Astrocyte of the cerebellum (primary cell): ENCODE results near the gene TRAF2.

Experiments used
- DNase-seq: peaks from one replicate; pipeline ENCODE4 v3.0.0-alpha.2; 2011; ENCODE audit warnings: low read depth
- H3K4me3 ChIP-seq: 2 replicates; pipeline ENCODE4 v1.5.1; 2011; ENCODE audit warnings: mild to moderate bottlenecking, low read depth, low read length, moderate library complexity
- CTCF ChIP-seq: IDR thresholded peaks from 2 replicates; pipeline ENCODE4 v1.5.1; 2012; ENCODE audit warnings: low read length, low read depth, moderate library complexity, mild to moderate bottlenecking; ENCODE audit errors: missing control alignments
- in situ Hi-C: cut with HindIII; loops from 2 replicates; pipeline ENCODE4 v1.10.0; 2017; ENCODE audit warnings: low sequenced_read_pairs

Gene TRAF2

GRCh38 chr9:136901516-136902258, 15.4 kb downstream of the TRAF2 start:
- in situ Hi-C loops = no loop called here
- no peak for TF ChIP-seq CTCF
- no peak overlapping the region for H3K4me3 ChIP-seq
- DNase-seq = no peak

- no peak for TF ChIP-seq CTCF
- no peak overlapping the region for H3K4me3 ChIP-seq
- DNase-seq = no peak
- in situ Hi-C loops = no loop called here
These were observed 16.0 kb downstream of the TRAF2 start for GRCh38 chr9:136902259-136902821.

- in situ Hi-C loops = no loop called here
- H3K4me3 ChIP-seq = no peak overlapping the region
- no peak for TF ChIP-seq CTCF
- DNase-seq = no peak
These were observed 16.8 kb downstream of the TRAF2 start for GRCh38 chr9:136903041-136903554.

GRCh38 chr9:136906266-136906665, 19.9 kb downstream of the TRAF2 start:
- in situ Hi-C loops = no loop called here
- no peak for DNase-seq
- H3K4me3 ChIP-seq = no peak overlapping the region
- no peak for TF ChIP-seq CTCF

DNA sequence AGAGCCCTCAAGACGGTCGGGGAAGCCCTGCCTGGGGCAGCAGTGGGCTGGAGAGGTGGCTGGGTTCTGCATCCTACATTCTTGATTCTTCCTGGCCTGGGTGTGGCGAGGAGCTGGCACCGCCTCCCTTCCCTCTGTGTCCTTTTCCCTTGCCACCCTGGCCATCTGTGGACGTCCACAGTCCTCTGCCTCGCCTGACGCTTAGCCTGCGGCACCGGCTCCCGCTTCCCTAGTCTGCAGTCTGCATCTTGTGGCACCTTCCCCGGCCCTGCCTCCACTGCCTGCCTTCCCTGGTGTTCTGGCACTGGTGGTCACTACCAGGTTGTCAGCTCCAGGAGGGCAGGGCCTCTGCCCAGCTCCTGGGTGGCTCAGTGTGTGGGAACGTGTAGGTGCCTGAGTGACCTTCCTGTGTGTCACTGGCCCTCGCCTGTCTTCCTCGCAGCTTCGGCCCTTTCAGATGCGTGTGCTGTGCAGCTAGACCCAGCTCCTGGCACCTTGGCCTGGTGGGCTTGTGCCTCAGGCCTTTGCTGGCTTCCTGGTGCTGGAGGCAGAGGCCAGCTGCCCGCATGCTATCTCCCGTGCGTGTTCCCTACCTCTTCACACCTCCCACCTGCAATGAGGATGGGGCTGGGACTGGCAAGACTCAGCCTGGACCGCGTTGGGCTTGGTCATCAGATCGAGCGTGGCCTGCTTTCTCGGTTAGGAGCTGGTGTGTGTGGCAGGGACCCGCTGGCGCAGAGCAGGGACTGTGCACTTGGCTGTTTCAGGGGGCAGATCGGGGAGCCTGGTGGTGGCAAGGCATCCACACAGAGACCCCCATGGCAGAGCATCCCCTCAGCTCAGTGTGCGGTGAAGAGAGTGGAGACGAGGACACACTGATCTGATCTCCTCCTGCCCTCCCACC, 20.9 kb downstream of the TRAF2 start:
- H3K4me3 ChIP-seq = no peak overlapping the region
- DNase-seq = no peak
- no peak for TF ChIP-seq CTCF
- in situ Hi-C loops = no loop called here

- in situ Hi-C loops = no loop called here
- no peak for DNase-seq
- no peak for TF ChIP-seq CTCF
- no peak overlapping the region for H3K4me3 ChIP-seq
These were observed 24.0 kb downstream of the TRAF2 start for GRCh38 chr9:136910197-136910900.
